GM20000 (cell line): ENCODE measurements around the gene ITPKC.

Experiments used
- DNase-seq: peaks from one replicate; pipeline ENCODE4 v3.0.0; 2012; ENCODE audit warnings: low spot score
- CTCF ChIP-seq: IDR thresholded peaks from 2 replicates; pipeline ENCODE4 v1.5.1; 2012; ENCODE audit warnings: mild to moderate bottlenecking, control low read depth; ENCODE audit errors: extremely low read depth, missing control alignments

ITPKC gene

GRCh38 chr19:40697007-40697406, 19.9 kb upstream of the ITPKC start:
- DNase-seq, result no peak
- no peak for TF ChIP-seq CTCF

- DNase-seq, result no peak
- no peak for TF ChIP-seq CTCF
Measured at GRCh38 chr19:40700083-40700482, 16.8 kb upstream of the ITPKC start.

- no peak for TF ChIP-seq CTCF
- no peak for DNase-seq
Measured at GRCh38 chr19:40701758-40702157, 15.2 kb upstream of the ITPKC start.

DNA sequence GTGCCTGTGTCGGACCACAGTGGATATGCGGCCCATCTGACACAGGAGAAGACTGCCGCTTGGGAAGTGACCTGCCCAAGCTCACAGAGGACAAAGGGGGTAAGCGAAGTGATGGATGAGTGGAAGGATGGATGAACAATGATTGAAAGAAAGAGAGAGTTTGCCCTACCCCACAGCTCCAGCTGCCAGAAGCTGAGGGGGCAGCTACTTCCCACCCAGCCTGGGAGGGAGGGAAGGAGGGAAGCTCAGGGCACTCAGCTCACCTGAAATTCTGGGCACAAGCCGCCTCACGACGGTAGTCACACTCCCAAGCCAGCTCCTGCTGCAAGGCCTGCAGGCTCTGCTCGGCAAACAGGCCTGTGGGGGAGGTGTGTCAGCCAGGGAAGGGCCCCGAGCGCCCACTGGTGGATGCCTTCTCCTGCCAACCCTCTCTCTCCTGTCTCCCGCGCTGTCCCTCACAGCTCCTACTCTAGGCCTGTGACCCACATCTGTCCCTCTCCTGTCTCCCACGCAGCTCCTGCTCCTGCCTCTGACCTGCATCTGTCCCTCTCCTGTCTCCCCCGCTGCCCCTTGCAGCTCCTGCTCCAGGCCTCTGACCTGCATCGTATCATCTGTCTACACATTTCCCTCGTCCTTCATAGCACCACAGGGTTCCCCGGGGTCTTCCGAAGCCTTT, 14.4 kb upstream of the ITPKC start:
- no peak for DNase-seq
- no peak for TF ChIP-seq CTCF

DNA sequence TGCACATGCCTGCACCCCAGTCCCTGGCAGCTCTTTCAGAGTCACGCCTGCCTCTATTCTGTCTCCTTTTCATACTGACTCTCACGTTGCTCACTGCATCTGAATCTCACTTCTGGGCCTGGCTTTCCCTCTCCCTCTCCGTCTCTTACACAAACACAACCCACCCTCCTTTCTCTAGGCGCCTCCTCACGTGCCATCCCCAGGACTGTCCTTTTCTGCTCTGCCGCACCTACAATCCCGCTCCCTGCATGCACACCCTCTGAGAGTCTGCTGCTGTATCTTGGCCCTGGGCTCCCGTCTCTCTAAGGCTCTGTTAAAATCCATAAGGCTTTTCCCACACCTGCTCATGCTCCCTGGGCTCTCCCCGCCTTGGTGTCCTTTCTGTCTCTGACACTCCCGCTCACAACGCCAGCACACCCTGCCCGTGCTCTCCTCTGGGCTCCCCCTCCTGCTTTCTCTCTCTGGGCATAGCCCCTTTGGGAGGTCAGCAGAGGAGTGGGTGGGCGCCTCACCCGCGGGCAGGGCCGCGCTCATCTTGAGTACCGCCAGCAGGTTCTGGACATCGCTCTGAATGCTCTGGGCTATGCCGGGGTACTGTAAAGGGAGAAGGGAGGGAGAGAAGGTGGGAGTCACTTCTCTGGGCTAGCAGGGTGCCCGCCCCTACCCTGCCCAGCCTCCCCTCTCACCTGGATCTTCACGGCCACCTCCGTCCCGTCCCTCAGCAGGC, 13.7 kb upstream of the ITPKC start:
- no peak for TF ChIP-seq CTCF
- DNase-seq, result no peak

- no peak for DNase-seq
- no peak for TF ChIP-seq CTCF
Measured at GRCh38 chr19:40704491-40705361, 12.2 kb upstream of the ITPKC start.

GRCh38 chr19:40705362-40705651, 11.6 kb upstream of the ITPKC start:
- DNase-seq, result no peak
- no peak for TF ChIP-seq CTCF
